NCI-H345 treated with DMSO at 0.1 percent for 48 hours (cell line): Measurements from ENCODE around the gene MCC.
"Not testable (repeated sequence)": the region's sequence is repeated elsewhere in the genome, so short reads cannot be mapped to it uniquely, and the experiment has no call there.

Experiments
- DNase-seq: peaks from one replicate; lab custom pipeline; 2025; ENCODE audit not compliant: unreplicated experiment; lab: John Stamatoyannopoulos, UW

Gene MCC

GRCh38 chr5:113091622-113092021 lies 396.6 kb downstream of the MCC start:
- no peak for DNase-seq

GRCh38 chr5:113090336-113091106 lies 397.7 kb downstream of the MCC start:
- no peak for DNase-seq

DNA sequence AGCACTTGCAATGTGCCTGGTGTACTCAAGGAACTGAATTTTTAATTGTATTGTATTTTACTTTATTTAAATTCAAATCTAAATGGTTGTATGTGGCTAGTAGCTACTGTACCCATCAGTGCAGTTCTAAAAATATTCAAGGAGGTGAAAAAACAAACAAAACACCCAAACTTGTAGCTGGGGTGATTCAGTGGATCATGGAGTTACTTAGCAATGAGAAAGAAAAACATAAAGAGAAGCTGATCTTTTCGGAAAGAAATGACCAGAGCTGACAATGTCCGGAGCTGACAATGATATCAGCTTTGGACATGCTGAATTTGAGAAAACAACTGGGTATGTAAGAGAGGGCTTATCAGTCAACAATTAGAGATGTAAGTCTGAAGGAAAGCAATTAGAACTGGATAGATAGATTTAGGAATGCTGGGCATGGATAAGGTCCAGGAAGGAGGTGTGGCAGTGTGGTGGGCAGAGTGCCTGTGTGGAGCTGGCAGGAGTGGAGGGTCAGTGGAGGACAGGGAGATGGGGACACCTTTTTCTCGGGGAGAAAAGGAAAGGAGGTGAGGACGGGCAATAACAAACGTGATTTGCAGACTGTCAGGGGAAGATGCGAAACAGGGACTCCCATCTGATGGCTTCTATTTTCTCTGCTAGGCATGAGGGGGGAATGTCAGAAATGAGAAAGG lies 398.5 kb downstream of the MCC start:
- no peak for DNase-seq

DNA sequence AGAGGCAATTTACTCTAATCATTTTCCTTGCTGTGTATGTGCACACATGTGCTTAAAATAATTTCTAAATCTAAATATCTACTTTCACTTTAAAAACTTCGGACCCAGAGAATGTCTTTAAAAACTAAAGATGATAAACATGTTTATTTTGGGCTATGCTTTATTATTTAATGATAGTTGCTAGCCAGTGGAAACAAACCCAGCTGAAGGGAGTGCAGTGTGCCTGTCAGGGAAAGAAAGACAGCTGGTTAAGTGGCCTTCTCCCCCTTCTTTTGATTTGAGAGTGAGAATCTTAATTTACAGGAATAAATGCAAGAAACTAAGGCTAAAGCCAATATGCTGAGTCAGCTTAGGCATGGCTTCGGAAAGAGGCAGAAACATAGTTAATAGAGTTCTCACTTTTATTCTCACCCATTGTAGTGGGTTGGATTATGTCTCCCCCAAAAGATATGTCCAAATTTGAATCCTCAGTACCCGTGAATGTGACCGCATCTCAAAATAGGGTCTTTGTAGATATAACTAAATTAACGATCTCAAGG lies 400.2 kb downstream of the MCC start:
- no peak for DNase-seq

GRCh38 chr5:113085880-113086409 lies 402.3 kb downstream of the MCC start:
- DNase-seq, result no peak

GRCh38 chr5:113085084-113085414 lies 403.2 kb downstream of the MCC start:
- DNase-seq, result no peak

- no peak for DNase-seq
These were observed 403.7 kb downstream of the MCC start for GRCh38 chr5:113084402-113085083.

- DNase-seq, result no peak
These were observed 404.8 kb downstream of the MCC start for GRCh38 chr5:113083481-113083880.

DNA sequence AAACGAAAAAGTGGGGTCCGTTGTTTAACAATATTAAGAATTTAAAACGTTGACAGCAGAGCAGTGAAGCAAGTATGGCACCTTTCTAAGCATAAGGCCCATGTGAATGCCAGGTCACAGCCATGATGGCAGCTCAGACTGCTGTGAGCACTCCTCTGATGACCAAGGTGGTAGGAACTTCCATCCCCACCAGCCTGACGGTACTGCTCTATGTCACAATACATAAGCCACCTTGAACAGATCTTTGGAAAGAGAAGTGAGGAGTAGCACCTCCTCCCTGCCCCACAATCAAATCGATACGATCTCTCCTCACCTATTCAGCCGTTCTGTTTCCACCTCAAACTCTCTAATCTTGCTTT lies 405.7 kb downstream of the MCC start:
- DNase-seq, result no peak

DNA sequence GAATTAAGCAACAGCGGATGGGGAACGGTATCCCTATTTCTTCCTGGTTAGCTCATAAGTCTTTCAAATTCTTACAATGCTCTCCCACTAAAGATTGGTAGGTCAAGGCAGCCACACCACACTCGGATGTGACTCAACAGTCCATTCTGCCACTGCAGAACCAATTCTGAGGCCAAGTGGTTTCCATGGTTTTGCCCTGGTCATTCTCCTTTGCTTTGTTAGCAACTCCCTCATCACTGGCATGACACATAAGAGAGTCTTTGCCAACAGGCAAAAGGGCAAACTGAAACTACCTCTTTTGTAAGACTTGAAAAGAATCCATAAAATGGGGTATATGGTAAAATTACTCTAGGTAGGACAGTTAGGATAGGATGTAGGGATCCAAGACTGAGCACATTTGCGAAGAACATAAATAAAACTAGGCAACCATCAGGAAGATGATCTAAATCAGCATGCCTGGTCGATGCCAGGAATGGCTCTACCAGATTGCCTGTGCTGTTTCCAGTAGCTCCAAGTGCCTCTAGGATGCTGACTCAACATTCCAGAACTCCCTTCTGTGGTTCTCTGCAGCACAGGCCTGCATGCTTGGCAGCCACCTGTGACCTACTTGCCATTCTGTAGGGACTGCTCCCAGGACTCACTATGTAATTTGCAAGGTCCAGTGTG lies 406.2 kb downstream of the MCC start:
- no peak for DNase-seq

DNA sequence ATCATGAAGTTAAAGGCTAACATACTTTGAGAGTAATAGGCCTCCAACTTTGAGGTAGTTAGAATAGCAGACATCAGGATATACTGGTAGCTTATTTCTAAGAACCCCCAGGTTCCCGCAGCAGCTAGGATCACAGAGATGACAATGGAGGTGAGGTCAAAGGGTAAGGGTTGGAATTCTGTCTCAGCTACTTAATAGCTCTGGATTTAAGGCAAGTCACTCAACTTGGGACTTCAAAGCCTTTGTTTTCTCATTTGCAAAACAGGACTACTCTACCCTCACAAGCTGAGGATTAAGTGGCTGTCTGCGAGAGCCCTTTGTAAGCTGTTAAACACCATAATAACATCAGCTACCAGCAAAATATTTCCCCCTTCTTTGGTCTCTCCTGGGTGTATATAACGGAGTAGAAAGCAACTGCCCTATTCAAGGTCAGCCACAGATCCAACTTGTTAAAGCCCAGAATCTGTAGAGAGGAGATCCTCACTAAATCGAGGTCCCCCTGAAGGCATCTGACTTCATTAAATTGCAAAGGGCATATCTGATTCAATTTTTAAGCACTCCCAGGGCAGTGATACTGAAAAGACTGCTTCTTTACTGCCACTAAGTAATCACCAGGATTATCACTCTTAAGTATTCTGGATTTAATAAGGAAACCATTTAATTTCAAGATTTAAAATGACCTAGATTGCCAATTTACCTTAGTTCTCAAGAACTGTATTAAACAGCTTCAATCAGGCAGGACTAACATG lies 407.0 kb downstream of the MCC start:
- DNase-seq, result no peak

DNA sequence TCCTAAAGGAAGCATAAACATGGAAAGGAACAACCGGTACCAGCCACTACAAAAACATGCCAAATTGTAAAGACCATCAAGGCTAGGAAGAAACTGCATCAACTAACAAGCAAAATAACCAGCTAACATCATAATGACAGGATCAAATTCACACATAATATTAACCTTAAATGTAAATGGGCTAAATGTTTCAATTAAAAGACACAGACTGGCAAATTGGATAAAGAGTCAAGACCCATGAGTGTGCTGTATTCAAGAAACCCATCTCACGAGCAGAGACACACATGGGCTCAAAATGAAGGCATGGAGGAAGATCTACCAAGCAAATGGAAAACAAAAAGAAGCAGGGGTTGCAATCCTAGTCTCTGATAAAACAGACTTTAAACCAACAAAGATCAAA lies 411.6 kb downstream of the MCC start:
- DNase-seq, result not testable (repeated sequence)

- no peak for DNase-seq
These were observed 413.2 kb downstream of the MCC start for GRCh38 chr5:113075019-113075418.

DNA sequence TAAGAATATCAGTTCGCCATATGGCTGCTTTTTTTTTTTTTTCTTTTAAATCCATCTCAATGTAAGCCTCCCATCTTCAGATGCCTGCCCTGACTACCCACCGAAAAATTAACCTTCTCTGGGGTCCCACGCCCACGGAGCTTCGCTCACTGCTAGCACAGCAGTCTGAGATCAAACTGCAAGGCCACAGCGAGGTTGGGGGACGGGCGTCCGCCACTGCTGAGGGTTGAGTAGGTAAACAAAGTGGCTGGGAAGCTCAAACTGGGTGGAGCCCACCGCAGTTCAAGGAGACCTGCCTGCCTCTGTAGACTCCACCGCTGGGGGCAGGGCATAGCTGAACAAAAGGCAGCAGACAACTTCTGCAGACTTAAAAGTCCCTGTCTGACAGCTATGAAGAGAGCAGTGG lies 414.6 kb downstream of the MCC start:
- not testable (repeated sequence) for DNase-seq

- no peak for DNase-seq
These were observed 416.9 kb downstream of the MCC start for GRCh38 chr5:113071401-113071800.

GRCh38 chr5:113070901-113071300 lies 417.4 kb downstream of the MCC start:
- DNase-seq, result no peak

DNA sequence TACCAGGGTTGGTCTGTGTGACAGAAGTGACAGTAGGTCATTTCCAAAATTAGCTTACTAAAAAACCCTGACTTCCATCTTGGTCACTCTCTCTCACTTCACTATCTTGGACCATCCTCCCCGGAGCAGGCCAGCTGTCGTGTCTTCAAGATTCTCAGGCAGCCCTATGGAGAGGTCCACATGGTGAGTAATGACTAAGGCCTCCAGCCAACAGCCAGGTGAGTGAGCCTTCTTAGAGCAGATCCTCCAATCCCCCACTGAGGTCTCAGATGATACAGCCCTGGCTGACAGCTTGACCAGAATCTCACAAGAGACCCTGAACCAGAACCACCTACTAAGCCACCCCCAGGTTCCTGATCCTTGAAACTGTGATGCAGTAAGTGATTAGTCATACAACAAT lies 419.7 kb downstream of the MCC start:
- no peak for DNase-seq

DNA sequence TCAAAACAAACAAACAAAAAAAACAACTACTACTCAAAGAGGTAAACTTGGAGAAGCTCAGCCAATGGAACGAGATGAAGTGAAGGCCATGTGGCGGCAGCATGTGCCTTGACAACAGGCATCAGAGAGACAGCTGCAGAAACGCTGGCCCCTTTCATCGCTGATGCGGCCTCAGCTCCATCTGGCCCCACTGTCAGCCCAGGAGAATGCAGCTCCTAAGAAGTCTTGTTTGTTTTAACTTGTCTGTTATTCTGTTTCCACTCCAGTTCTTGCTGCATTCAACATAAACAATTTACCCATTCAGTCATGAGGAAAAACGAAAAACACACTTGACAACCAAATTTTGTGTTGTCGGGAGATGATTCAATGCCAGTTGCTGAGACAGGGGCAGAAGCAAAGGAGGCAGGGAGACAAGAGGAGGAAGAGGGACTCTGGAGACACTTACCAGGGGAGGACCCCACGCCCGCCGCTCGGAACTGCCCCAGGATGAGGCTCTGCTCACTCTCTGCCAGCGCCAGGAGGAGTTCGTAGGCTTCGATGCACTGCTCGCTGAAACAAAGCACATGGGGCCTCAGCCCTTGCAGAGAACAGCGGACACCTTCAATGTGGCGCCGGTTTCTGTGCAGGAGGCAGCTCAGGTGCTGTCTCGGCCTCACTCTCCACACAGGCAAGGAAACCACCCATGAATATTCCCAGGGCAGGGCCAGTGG lies 420.5 kb downstream of the MCC start:
- no peak for DNase-seq

- no peak for DNase-seq
These were observed 422.6 kb downstream of the MCC start for GRCh38 chr5:113065626-113066025.

DNA sequence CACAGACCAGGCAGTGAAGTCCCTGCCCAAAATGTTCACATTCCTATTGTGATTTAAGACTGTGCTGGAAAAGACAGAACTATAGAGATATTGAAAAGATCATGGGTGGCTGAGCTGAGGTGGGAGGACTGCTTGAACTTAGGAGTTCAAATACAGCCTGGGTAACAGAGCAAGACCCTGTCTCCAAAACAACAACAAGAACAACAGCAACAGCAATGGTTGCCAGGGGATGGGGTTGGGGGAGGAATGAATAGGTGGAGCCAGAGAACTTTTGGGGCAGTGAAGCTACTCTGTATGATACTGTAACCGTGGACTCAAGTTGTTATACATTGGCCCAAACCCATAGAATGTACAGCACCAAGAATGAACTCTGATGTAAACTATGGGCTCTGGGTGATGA lies 423.4 kb downstream of the MCC start:
- DNase-seq, result no peak
